Suppressor macrophage treated with lipopolysaccharide for 1 hour (primary cell): ENCODE data around the gene CTAG2.
"Not testable (repeated sequence)": the region's sequence is repeated elsewhere in the genome, so short reads cannot be mapped to it uniquely, and the experiment has no call there.

ENCODE experiments used
- DNase-seq, 3 donors: peaks; one replicate each; pipeline ENCODE4 v3.0.0-alpha.2; 2020 to 2022

The CTAG2 gene

DNA sequence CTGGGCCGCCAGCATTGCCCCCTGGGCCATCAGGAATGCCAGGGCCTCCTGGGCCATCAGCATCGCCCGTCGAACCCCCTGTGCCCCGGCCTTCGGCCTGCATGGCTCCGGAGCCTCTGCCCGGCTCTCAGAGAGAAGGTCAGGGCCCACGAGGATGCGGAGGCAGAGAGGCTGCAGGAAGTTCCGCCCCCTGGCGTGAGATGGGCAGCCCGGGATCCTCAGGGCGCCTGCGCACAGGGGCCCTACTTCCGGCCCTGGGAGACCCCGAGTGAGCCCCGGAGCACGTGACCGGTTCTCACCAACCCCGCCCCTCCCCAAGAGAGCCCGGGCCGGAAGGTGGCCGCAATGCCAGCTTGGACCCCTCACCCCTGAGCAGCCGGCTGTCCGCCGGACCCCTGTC is at the start of gene CTAG2:
Gene CTAG2 (minus strand): TSS at position 167 of the 400 bp plus-strand sequence. CDS start 64 bp downstream, at position 103.
- DNase-seq: not testable (repeated sequence)

DNA sequence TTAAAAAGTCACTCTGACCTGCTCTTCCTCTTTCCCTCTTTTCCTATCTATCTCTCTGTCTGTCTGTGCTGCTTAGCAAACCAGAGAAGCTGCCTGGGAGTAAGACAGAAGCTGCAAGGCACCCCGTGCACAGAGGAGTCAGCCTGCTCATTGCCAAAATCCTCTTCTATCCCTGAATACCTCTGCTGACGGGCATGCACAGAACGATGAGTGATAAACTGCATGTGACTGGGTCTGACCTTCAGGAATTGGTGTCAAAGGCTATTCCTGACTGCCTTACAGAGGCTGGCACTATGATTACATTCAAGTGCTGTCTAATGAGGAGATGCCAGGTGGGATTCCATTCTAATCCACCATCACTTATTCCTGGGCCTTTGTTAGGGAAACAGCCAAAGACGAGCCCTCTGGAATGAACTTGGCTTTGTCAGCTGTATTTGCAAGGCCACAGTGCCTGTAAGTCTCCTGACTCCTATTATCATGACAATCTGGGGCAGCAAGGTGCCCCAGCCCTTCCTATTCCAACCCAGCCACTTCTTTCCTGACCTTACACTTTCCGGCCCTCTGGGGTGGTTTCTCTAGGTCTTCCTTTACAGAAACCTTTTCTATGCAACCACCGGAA is 45.4 kb upstream of the CTAG2 start:
- DNase-seq: no peak

DNA sequence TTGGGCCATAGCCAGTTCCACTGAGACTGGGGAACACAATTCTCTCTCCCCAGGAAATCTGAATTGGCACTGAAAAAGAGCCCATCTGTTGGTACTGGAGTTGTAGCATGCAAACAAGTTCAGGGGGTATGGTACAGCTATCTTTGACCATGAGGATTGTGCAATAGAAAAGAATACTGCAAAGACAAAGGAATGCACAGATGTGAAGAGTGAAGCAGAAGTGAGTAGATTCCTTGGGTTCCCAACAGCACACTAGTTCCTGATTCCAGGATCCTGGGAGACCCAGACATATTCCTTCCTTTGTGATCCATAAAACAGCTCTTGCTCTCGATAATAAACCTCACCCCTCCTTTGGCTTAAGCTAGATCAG is 43.3 kb upstream of the CTAG2 start:
- DNase-seq: no peak

DNA sequence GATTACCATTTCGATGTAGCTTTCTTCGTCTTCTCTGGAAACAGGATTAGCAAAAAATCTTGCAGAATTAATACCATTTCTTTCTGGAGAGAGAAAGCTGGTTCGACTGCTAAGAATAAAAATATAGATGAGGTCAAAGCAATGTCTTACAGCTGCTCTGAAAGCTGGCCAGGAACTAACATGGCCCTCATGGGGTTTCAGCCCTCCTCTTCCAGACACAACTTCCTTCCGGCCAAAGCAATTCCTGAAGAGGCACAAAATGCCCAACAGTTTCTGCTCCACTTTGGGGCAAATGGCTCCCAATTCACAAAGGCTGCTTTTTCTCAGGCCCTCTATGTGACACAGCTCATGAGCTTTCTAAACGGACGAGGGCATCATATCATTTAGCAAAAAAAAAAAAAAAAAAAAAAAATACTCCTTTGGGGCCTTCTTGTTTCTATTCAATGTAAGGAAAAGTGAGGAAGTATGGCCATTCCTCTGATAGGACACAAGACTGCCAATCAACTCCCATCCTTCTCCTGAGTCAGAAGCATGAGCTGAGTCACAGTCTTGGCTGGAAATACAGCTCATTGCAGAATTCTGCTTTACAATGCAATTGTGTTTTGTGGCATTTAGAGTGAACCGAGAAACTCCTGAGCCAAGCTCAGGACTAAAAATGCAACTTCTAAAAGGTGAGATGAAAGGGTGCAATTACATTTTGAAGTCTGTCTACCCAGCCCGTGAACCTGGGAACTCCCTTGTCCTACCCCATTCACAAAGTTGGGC is 42.7 kb upstream of the CTAG2 start:
- DNase-seq: peak; percentile 67 to 85 (median 76)

DNA sequence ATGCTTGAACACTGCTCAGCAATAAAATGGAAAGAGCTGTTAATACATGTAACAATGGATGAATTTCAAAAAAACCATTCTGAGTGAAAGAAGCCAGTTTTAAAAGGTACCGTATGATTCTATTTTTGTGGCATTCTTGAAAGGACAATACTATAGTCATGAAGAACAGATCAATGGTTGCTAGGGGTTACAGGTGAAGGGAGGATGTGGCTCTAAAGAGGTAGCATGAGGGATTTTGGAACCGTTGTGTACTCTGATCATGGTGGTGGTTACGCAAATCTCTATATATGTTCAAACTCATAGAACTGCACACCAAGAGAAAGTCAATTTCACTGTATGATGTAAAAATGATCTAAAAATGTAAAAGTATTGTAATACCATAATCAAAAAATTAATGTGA is 40.0 kb upstream of the CTAG2 start:
- DNase-seq: no peak

DNA sequence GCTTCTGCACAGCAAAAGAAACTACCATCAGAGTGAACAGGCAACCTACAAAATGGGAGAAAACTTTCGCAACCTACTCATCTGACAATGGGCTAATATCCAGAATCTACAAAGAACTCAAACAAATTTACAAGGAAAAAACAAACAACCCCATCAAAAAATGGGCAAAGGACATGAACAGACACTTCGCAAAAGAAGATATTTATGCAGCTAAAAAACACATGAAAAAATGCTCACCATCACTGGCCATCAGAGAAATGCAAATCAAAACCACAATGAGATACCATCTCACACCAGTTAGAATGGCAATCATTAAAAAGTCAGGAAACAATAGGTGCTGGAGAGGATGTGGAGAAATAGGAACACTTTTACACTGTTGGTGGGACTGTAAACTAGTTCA is 37.1 kb upstream of the CTAG2 start:
- not testable (repeated sequence) for DNase-seq

DNA sequence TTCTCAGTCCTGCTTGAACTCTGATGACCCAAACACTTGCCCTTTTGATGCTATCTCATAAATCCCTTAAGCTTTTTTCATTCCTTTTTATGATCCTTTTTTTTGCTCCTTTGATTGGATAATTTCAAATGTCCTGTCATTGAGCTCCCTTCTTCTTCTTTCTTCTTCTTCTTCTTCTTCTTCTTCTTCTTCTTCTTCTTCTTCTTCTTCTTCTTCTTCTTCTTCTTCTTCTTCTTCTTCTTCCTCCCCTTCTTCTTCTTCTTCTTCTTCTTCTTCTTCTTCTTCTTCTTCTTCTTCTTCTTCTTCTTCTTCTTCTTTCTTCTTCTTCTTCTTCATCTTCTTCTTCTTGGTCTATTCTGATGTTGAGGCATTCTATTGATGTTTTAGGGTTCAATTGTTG is 18.7 kb upstream of the CTAG2 start:
- DNase-seq: not testable (repeated sequence)

DNA sequence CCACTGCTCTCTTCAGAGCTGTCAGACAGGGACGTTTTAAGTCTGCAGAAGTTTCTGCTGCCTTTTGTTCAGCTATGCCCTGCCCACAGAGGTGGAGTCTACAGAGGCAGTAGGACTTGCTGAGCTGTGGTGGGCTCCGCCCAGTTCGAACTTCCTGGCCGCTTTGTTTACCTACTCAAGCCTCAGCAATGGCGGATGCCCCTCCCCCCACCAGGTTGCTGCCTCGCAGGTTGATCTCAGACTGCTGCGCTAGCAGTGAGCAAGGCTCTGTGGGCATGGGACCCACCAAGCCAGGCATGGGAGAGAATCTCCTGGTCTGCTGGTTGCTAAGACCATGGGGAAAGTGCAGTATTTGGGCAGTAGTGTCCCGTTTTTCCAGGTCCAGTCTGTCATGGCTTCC is 17.5 kb upstream of the CTAG2 start:
- DNase-seq: not testable (repeated sequence)

DNA sequence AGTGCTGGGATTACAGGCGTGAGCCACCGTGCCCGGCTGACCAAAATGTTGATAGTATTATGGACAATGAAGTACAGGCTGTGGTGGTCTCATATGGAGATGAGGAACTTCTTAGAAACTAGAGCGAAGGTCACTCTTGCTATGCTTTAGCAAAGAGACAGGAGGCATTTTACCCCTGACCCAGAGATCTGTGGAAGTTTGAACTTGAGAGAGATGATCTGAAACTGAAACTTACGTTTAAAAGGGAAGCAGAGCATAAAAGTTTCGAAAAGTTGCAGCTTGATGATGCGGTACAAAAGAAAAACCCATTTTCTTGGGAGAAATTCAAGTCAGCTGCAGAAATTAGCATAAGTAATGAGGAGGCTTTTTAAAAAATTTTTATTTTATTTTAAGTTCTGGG is 8.5 kb upstream of the CTAG2 start:
- DNase-seq: peak; percentile 7 to 33 (median 32)

DNA sequence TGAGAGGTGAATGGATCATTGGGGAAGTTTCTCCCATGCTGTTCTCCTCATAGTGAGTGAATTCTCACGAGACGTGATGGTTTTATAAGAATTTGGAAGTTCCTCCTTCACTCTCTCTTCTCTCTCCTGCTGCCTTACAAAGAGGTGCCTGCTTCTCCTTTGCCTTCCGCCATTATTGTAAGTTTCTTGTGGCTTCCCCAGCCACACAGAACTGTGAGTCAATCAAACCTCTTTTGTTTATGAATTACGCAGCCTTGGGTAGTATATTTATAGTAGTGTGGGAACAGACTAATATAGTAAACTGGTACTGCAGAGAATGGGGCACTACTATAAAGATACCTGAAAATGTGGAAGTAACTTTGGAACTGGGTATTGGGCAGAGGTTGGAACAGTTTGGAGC is 7.8 kb upstream of the CTAG2 start:
- DNase-seq: peak; percentile 4 to 51 (median 30)

DNA sequence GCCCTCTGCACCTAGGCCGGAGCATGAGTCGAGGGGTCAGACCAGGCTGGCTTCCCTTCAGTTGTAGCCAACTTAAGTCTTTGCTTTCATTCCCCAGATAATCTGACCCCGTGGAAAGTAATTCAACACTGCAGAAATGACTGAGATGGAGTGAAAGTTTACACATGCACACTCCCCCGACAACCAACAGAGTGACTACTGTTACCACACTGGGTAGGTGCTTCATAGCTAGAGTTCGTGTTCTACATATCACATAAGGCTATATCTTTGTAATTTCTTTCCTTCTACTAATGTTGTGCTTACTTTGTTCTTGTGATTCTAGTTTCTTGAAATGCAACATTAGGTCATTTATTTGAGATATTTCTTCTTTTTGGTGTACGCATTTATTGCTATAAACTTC is 7.2 kb upstream of the CTAG2 start:
- DNase-seq: no peak

DNA sequence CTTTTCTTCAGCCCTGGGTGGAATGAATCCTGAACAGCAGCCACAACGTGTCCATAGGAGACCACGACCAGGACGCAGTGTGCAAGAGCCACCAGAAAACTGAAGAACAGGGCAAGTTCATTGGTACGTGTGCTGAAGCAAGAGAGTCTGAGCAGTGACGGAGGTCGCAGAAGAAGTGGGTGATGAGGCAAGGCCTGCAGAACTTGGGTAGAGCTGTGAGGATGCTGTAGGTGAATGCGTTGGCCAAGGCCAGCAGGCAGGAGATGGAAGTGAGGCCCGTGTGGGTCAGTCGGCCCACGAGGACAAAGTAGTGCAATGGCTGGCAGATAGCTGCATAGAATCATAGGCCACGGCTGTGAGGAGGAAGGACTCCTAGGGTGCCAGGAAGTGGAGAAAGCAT is 5.6 kb upstream of the CTAG2 start:
- DNase-seq: no peak

DNA sequence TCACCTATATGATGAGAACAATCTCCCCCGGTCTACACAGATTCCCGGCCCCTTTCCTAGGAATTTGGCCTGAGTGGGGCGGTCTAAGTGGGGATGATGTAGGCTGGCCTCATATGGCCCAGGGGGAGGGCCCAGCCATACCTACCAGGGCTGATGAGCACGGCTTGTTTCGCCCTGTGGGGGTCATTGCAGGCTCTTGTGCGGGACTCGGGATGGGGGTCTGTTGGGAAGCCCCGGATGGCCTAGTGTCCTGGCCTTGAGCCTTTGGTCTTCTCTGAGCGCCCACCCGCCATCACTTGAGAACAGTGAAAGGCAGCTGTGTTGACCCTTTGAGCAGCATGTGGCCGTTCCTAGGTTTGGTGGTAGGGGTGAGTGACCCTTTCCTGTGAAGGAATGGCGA is 4.8 kb upstream of the CTAG2 start:
- no peak for DNase-seq

DNA sequence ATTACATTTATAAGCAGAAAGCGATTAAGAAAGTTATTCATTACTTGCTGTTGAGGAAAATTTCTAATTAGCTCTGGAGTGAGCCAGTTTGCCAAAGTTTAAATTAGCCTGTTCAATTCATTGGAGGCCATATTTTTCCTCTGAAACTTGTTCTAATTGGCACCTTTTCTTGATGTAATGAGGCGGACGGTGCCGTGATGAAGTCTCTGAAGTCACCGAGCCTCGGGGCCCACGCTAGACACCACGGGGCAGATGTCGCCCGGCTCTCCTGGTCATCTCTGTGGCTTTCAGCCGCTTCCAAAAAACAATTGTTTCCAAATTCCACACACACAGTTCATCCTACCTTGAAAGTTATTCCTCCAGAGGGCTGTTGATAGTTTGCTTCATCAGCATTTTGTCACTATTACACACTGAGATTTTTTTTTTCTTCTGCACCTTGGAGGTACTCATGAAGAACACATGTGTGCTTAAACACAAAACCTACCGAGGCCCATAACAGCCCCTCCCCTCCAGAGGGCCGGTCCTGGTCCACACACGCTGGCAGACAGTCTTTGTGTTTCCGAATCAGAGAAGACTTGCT is 3.9 kb upstream of the CTAG2 start:
- no peak for DNase-seq

DNA sequence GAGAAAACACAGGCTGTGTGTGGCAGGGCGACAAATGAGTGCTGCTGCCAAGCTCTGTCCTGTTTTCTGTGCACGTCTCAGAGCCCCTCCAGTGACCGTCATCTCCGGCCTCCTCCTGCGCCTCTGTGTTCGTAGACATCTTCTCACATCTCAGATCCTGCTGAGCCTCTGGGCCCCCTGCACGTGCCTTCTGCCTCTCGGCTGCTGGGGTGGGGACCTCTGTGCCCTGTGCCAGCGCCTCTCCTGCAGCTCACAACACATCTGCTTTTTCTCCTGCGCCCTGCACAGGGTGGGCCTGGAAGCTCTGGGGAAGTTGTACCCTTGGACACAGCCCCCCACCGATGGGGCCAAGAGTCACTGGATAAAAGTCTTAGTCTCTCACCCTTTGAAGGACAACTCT is 2.4 kb upstream of the CTAG2 start:
- no peak for DNase-seq

DNA sequence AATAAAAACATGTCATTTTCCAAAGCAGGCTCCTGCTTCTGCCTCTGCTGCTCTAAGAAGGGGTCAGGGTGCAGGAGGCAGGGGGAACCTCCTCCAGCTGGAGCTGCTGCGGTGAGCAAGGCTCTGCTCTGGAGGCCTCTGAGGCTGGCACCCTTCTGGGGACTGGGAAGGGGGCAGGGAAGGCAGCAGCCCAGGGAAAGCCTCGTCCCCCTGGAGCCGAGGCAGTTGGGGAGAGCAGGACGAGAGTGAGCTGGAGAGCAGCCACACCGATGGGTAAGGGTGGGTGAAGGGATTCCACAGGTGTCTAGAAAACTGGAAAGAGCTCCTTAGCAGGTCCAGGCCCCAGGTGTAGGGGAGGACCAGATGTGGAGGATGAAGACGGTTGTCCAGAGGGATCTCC is 2.0 kb upstream of the CTAG2 start:
- no peak for DNase-seq

DNA sequence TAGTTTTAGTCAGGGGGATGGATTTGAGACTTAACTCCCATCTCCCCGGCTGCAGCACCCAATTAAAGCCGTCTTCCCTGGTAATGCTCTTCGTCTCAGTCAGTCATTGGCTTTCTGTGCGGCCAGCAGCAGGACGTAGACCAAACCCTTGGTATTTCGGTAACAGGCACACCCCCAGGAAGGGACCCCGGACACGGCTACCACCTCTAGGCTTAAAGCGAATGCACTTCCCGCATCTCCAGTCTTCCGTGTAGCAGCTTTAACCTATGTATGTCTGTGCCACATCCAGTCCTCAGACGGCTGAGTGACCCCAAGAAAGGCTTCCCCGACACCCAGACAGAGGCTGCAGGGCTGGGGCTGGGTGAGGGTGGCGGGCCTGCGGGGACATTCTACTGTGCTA is 1.5 kb upstream of the CTAG2 start:
- no peak for DNase-seq

DNA sequence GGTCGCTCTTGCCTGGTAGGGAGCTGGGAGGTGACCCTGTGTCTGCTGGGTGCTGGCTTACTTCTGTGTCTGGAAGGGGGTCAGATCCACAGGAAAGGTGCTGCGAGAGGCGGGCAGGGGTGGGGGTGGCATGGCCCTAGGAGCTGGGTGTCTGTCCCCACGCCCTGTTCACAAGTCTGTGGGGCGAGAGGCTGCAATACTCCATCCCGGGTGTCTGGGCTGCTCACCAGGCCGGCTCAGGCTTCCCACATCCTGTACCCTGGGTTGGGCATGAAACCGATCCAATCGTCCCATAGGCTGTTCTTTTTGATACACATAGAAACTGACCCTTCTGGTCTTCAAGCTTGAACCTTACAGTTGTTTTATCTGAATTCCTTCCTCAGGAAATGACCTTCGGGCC is 993 bp upstream of the CTAG2 start:
- DNase-seq: no peak

DNA sequence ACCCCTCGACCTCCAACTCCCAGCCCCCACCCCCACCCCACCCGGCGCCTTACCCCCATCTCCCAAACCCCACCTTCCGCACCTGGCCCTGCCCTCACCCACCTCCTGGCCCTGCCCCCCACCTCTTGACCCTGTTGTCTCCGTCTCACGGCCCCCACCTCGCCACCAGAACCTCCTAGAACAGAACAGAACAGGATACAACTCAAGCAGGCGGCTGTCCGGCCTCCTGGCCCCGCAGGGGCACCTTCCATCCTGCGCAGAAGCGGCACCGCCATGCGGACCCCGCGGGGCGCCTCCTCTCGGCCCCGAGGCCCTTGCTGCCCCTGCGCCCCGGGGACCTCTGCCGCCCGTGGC is 354 bp downstream of the CTAG2 start:
- DNase-seq: no peak

DNA sequence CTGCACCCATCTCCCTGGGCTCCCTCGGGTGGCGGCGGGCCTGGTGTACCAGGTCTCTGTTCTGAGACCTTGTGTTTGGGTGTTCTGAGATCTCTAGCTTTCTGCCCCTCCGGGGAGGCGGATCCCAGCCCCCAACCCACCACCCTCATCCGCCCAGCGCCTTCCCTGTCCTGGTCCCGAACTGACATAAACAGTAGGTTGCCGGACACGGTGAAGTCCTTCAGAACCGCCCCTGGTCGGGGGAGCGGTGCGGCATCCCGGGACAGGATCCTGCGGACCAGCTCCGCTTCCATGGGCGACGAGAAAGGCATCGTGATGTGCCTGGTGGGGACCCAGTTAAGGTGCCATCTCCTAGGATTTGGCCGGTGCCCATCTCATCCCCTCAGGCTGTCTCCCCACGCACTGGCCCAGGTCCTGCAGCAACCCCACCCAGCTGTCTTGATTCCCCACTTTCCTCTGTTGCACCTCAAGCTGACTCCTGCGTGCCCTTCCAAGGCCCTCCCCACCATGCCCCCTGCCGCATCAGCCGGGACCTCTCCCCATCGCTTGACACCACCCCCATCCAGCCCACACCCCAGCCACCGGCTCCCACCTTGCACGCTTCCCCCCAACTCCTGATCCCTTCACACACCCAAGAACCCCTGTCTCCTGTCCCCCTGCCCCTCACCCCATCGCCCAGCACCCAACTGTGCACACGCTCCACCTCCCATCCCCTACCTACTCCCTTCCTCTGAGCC is 900 bp downstream of the CTAG2 start:
- DNase-seq: no peak

DNA sequence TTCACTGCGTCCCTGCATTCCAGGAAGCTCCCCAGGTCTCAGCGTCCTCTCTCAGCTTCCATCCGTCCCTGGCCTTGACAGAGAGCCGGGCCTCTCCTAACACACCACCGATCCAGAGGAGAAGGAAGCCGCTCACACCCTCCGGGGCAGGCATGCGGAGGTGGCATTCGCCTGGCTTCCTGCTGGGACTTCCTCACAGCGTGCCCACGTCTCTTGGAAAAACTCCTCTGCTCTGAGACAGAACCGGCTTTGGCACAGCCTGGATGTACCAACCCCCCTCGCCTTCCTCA is 3.2 kb downstream of the CTAG2 start:
- peak; percentile 51 to 56 (median 51) for DNase-seq

DNA sequence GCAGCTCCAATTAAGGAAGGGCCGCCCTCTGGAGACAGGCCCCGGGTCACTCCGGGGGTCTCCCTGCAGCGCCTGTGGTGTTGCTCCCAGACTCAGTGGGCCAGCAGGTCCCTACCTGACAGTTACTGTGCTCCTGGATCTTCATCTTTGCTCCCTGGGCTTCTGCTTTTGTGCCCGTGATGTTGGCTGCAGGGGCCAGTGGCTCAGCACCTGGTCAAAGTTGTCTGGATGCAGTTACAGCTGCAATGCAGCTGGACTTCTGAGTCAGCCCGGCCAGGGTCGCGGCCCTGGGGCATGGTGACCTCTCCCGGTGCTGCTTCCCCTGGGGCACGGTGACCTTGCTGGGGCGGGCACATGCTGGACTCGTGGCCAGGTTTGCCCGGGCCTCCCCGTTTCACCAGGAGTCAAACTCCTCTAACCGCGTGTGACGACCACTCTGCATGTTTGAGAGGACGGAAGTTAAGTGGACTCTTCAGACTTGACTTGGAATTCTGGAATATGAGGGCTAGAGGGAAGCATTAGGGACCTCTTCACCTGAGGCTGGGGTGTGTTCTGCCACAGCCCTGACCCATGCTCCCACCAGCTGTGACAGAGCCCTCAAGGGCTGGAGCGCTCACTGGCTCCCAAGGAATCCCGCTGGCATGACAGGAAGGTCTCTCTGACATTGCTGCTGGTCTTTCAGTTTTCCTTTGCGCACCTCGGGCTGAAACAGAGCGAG is 3.7 kb downstream of the CTAG2 start:
- DNase-seq: no peak

DNA sequence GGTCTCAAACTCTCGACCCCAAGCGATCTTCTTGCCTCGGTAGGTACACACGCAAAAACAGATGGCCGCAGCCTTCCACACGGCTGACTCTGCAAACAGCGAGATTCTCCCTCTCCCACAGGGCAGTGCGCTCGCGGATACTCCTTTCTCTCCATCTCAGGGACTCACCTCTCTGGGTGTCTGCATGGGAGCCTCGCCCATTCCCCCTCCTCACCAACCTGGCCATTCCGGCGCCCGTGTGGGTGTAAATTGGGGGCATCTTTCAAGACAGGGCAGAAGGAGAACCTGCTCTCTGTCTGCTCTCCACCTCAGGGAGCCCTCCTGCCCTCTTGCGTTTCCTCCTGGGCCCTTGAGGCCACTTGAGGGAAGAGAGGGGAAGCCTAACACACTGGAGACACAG is 4.4 kb downstream of the CTAG2 start:
- no peak for DNase-seq
